WTC11 (cell line): ENCODE measurements around the gene DNAH8. TPM values are rescaled to one million over a fixed set of nuclear protein-coding genes. Genes with fewer than 3 reads are reported as not detected.

Source experiments
- ATAC-seq: fragments of 200-7000 bp; cut with Tn5 transposase; 2 replicates; pipeline ENCODE4 v1.10.0; 2021; ENCODE audit warnings: mild to moderate bottlenecking, moderate library complexity
- CTCF ChIA-PET: fragments of 300-600 bp; sonication (Branson Sonifier 250); formaldehyde crosslinking; loops from one replicate; lab custom pipeline; 2021; ENCODE audit warnings: antibody characterized with exemption; lab: Charles Lee
- POLR2A ChIA-PET: fragments of 350-600 bp; sonication (Branson Sonifier 250); formaldehyde crosslinking; loops from one replicate; lab custom pipeline; 2021; ENCODE audit warnings: antibody characterized with exemption; lab: Charles Lee
- DNase-seq: peaks from one replicate; pipeline ENCODE4 v3.0.0; 2021; ENCODE audit warnings: low spot score
- H3K27ac Mint-ChIP-seq: 2 replicates; pipeline ENCODE4 v1.8.0; 2021; ENCODE audit warnings: mixed read lengths
- H3K27me3 Mint-ChIP-seq: 2 replicates; pipeline ENCODE4 v1.8.0; 2021; ENCODE audit warnings: low read depth, mild to moderate bottlenecking, moderate library complexity, mixed read lengths
- H3K36me3 Mint-ChIP-seq: 2 replicates; pipeline ENCODE4 v1.8.0; 2021; ENCODE audit warnings: mixed read lengths
- H3K4me1 Mint-ChIP-seq: 2 replicates; pipeline ENCODE4 v1.8.0; 2022; ENCODE audit warnings: mixed read lengths
- H3K4me3 Mint-ChIP-seq: 2 replicates; pipeline ENCODE4 v1.8.0; 2021; ENCODE audit warnings: mild to moderate bottlenecking, moderate library complexity, mixed read lengths
- H3K9me3 Mint-ChIP-seq: 2 replicates; pipeline ENCODE4 v1.8.0; 2021; ENCODE audit warnings: mixed read lengths
- CBFB ChIP-seq: sonication (generic); formaldehyde crosslinking; IDR thresholded peaks from 2 replicates; pipeline ENCODE4 v1.8.1; 2022; ENCODE audit warnings: mild to moderate bottlenecking, low read depth, missing genetic modification reagents
- GABPB1 ChIP-seq: sonication (generic); formaldehyde crosslinking; IDR thresholded peaks from 2 replicates; pipeline ENCODE4 v1.8.1; 2023; ENCODE audit warnings: mild to moderate bottlenecking, missing genetic modification reagents
- GRHL2 ChIP-seq: fragments of 250-450 bp; sonication (Bioruptor Pico); IDR thresholded peaks from 2 replicates; pipeline ENCODE4 v1.8.0; 2022; ENCODE audit warnings: mild to moderate bottlenecking, moderate library complexity; ENCODE audit not compliant: insufficient replicate concordance, severe bottlenecking
- GTF2I ChIP-seq: fragments of 250-450 bp; sonication (Bioruptor Pico); conservative IDR thresholded peaks from 2 replicates; pipeline ENCODE4 v1.4.0; 2021; ENCODE audit warnings: mild to moderate bottlenecking
- HMGA2 ChIP-seq: fragments of 250-450 bp; sonication (Bioruptor Pico); IDR thresholded peaks from 2 replicates; pipeline ENCODE4 v1.4.0; 2021; ENCODE audit warnings: mild to moderate bottlenecking, moderate library complexity
- NFATC4 ChIP-seq: fragments of 250-450 bp; sonication (Bioruptor Pico); IDR thresholded peaks from 2 replicates; pipeline ENCODE4 v1.9.0; 2021; ENCODE audit warnings: mild to moderate bottlenecking
- TP53 ChIP-seq: sonication (generic); formaldehyde crosslinking; IDR thresholded peaks from 2 replicates; pipeline ENCODE4 v1.8.1; 2023; ENCODE audit warnings: mild to moderate bottlenecking, missing genetic modification reagents
- total RNA-seq: library from RNA; stranded (reverse); gene quantifications from 3 replicates; pipeline ENCODE4 v1.2.3, GENCODE V29; 2021
- TF ChIP-seq, protein P1 (sequence below): sonication (generic); formaldehyde crosslinking; IDR thresholded peaks from 2 replicates; pipeline ENCODE4 v1.8.1; 2023; ENCODE audit warnings: mild to moderate bottlenecking, moderate library complexity, missing genetic modification reagents
- TF ChIP-seq, protein P2 (sequence below): fragments of 250-450 bp; sonication (Bioruptor Pico); IDR thresholded peaks from 2 replicates; pipeline ENCODE4 v1.8.0; 2021; ENCODE audit warnings: mild to moderate bottlenecking
- TF ChIP-seq, protein P3 (sequence below): sonication (generic); formaldehyde crosslinking; conservative IDR thresholded peaks from 2 replicates; pipeline ENCODE4 v1.8.1; 2022; ENCODE audit warnings: mild to moderate bottlenecking, missing genetic modification reagents
- TF ChIP-seq, protein P4 (sequence below): sonication (generic); formaldehyde crosslinking; conservative IDR thresholded peaks from 2 replicates; pipeline ENCODE4 v1.8.1; 2023; ENCODE audit warnings: mild to moderate bottlenecking, low read depth, missing genetic modification reagents, moderate library complexity
- TF ChIP-seq, protein P5 (sequence below): sonication (generic); formaldehyde crosslinking; IDR thresholded peaks from 2 replicates; pipeline ENCODE4 v1.8.1; 2023; ENCODE audit warnings: mild to moderate bottlenecking, missing genetic modification reagents, moderate library complexity
- TF ChIP-seq, protein P6 (sequence below): fragments of 250-450 bp; sonication (Bioruptor Pico); IDR thresholded peaks from 2 replicates; pipeline ENCODE4 v2.1.2; 2022; ENCODE audit warnings: mild to moderate bottlenecking, moderate library complexity
- TF ChIP-seq, protein P7 (sequence below): sonication (generic); formaldehyde crosslinking; IDR thresholded peaks from 2 replicates; pipeline ENCODE4 v1.8.0; 2022; ENCODE audit warnings: mild to moderate bottlenecking, missing genetic modification reagents
- TF ChIP-seq, protein P8 (sequence below): sonication (generic); formaldehyde crosslinking; IDR thresholded peaks from 2 replicates; pipeline ENCODE4 v1.8.0; 2023; ENCODE audit warnings: mild to moderate bottlenecking, missing genetic modification reagents
- TF ChIP-seq, protein P9 (sequence below): sonication (generic); formaldehyde crosslinking; IDR thresholded peaks from 2 replicates; pipeline ENCODE4 v1.8.0; 2023; ENCODE audit warnings: missing genetic modification reagents
- TF ChIP-seq, protein P10 (sequence below): sonication (generic); formaldehyde crosslinking; IDR thresholded peaks from 2 replicates; pipeline ENCODE4 v1.8.1; 2022; ENCODE audit warnings: low read depth, mild to moderate bottlenecking, moderate library complexity, missing genetic modification reagents, borderline replicate concordance

The DNAH8 gene
- total RNA-seq, 1 experiment from 2014 or later, result 0.02 TPM

DNA sequence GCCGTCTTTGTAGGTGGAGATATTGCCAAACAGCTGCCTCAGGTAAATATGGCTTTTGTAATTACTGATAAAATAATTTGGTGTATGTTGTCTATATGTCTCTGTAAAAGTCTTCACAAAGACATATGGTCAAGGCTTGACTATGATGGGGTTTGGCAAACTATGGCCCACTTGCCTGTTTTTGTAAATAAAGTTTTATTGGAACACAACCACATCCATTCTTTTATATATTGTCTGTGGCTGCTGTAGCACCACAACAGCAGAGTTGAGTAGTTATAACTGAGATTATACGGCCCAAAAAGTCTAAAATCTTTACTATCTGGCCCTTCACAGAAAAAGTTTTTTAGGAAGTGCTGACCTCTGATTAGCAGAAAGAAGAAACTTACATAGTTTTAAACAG is 133.6 kb downstream of the DNAH8 start:
- no peak overlapping the region for H3K4me3 Mint-ChIP-seq
- no peaks in the 10 kb centered on the region for H3K36me3 Mint-ChIP-seq
- no peak overlapping the region for H3K27ac Mint-ChIP-seq
- CTCF ChIA-PET, result no interaction called here
- H3K27me3 Mint-ChIP-seq, result no peaks in the 10 kb centered on the region; the same call in 1 of the 2 replicates
- peaks cover 6% of the 10 kb centered on the region; the same call in 1 of the 2 replicates for H3K9me3 Mint-ChIP-seq
- POLR2A ChIA-PET, result no interaction called here
- DNase-seq, result no peak
- ATAC-seq, result no peak
- peaks cover 35% of the 10 kb centered on the region for H3K4me1 Mint-ChIP-seq
- no peak for TF ChIP-seq TP53 (CRISPR knock-in tag)
- TF ChIP-seq, protein P1, sequence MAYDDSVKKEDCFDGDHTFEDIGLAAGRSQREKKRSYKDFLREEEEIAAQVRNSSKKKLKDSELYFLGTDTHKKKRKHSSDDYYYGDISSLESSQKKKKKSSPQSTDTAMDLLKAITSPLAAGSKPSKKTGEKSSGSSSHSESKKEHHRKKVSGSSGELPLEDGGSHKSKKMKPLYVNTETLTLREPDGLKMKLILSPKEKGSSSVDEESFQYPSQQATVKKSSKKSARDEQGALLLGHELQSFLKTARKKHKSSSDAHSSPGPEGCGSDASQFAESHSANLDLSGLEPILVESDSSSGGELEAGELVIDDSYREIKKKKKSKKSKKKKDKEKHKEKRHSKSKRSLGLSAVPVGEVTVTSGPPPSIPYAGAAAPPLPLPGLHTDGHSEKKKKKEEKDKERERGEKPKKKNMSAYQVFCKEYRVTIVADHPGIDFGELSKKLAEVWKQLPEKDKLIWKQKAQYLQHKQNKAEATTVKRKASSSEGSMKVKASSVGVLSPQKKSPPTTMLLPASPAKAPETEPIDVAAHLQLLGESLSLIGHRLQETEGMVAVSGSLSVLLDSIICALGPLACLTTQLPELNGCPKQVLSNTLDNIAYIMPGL (CRISPR knock-in tag), result no peak
- TF ChIP-seq, protein P2, sequence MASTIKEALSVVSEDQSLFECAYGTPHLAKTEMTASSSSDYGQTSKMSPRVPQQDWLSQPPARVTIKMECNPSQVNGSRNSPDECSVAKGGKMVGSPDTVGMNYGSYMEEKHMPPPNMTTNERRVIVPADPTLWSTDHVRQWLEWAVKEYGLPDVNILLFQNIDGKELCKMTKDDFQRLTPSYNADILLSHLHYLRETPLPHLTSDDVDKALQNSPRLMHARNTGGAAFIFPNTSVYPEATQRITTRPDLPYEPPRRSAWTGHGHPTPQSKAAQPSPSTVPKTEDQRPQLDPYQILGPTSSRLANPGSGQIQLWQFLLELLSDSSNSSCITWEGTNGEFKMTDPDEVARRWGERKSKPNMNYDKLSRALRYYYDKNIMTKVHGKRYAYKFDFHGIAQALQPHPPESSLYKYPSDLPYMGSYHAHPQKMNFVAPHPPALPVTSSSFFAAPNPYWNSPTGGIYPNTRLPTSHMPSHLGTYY (CRISPR knock-in tag), result no peak
- TF ChIP-seq, protein P3, sequence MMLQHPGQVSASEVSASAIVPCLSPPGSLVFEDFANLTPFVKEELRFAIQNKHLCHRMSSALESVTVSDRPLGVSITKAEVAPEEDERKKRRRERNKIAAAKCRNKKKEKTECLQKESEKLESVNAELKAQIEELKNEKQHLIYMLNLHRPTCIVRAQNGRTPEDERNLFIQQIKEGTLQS (CRISPR knock-in tag), result no peak
- TF ChIP-seq, protein P4, sequence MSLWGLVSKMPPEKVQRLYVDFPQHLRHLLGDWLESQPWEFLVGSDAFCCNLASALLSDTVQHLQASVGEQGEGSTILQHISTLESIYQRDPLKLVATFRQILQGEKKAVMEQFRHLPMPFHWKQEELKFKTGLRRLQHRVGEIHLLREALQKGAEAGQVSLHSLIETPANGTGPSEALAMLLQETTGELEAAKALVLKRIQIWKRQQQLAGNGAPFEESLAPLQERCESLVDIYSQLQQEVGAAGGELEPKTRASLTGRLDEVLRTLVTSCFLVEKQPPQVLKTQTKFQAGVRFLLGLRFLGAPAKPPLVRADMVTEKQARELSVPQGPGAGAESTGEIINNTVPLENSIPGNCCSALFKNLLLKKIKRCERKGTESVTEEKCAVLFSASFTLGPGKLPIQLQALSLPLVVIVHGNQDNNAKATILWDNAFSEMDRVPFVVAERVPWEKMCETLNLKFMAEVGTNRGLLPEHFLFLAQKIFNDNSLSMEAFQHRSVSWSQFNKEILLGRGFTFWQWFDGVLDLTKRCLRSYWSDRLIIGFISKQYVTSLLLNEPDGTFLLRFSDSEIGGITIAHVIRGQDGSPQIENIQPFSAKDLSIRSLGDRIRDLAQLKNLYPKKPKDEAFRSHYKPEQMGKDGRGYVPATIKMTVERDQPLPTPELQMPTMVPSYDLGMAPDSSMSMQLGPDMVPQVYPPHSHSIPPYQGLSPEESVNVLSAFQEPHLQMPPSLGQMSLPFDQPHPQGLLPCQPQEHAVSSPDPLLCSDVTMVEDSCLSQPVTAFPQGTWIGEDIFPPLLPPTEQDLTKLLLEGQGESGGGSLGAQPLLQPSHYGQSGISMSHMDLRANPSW (CRISPR knock-in tag), result no peak
- TF ChIP-seq GRHL2 (CRISPR knock-in tag), result no peak
- TF ChIP-seq, protein P5, sequence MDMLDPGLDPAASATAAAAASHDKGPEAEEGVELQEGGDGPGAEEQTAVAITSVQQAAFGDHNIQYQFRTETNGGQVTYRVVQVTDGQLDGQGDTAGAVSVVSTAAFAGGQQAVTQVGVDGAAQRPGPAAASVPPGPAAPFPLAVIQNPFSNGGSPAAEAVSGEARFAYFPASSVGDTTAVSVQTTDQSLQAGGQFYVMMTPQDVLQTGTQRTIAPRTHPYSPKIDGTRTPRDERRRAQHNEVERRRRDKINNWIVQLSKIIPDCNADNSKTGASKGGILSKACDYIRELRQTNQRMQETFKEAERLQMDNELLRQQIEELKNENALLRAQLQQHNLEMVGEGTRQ, result no peak
- TF ChIP-seq GTF2I, result no peak
- TF ChIP-seq, protein P6, sequence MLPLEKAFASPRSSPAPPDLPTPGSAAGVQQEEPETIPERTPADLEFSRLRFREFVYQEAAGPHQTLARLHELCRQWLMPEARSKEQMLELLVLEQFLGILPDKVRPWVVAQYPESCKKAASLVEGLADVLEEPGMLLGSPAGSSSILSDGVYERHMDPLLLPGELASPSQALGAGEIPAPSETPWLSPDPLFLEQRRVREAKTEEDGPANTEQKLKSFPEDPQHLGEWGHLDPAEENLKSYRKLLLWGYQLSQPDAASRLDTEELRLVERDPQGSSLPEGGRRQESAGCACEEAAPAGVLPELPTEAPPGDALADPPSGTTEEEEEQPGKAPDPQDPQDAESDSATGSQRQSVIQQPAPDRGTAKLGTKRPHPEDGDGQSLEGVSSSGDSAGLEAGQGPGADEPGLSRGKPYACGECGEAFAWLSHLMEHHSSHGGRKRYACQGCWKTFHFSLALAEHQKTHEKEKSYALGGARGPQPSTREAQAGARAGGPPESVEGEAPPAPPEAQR (CRISPR knock-in tag), result no peak
- TF ChIP-seq GABPB1 (CRISPR knock-in tag), result no peak
- TF ChIP-seq, protein P7, sequence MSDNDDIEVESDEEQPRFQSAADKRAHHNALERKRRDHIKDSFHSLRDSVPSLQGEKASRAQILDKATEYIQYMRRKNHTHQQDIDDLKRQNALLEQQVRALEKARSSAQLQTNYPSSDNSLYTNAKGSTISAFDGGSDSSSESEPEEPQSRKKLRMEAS, result no peak
- no peak for TF ChIP-seq NFATC4
- no peak for TF ChIP-seq CBFB (CRISPR knock-in tag)
- TF ChIP-seq, protein P8, sequence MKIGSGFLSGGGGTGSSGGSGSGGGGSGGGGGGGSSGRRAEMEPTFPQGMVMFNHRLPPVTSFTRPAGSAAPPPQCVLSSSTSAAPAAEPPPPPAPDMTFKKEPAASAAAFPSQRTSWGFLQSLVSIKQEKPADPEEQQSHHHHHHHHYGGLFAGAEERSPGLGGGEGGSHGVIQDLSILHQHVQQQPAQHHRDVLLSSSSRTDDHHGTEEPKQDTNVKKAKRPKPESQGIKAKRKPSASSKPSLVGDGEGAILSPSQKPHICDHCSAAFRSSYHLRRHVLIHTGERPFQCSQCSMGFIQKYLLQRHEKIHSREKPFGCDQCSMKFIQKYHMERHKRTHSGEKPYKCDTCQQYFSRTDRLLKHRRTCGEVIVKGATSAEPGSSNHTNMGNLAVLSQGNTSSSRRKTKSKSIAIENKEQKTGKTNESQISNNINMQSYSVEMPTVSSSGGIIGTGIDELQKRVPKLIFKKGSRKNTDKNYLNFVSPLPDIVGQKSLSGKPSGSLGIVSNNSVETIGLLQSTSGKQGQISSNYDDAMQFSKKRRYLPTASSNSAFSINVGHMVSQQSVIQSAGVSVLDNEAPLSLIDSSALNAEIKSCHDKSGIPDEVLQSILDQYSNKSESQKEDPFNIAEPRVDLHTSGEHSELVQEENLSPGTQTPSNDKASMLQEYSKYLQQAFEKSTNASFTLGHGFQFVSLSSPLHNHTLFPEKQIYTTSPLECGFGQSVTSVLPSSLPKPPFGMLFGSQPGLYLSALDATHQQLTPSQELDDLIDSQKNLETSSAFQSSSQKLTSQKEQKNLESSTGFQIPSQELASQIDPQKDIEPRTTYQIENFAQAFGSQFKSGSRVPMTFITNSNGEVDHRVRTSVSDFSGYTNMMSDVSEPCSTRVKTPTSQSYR (CRISPR knock-in tag), result no peak
- TF ChIP-seq, protein P9, sequence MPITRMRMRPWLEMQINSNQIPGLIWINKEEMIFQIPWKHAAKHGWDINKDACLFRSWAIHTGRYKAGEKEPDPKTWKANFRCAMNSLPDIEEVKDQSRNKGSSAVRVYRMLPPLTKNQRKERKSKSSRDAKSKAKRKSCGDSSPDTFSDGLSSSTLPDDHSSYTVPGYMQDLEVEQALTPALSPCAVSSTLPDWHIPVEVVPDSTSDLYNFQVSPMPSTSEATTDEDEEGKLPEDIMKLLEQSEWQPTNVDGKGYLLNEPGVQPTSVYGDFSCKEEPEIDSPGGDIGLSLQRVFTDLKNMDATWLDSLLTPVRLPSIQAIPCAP (CRISPR knock-in tag), result no peak
- TF ChIP-seq, protein P10, sequence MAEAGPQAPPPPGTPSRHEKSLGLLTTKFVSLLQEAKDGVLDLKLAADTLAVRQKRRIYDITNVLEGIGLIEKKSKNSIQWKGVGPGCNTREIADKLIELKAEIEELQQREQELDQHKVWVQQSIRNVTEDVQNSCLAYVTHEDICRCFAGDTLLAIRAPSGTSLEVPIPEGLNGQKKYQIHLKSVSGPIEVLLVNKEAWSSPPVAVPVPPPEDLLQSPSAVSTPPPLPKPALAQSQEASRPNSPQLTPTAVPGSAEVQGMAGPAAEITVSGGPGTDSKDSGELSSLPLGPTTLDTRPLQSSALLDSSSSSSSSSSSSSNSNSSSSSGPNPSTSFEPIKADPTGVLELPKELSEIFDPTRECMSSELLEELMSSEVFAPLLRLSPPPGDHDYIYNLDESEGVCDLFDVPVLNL (CRISPR knock-in tag), result no peak
- no peak for TF ChIP-seq HMGA2 (CRISPR knock-in tag)
